Heart right ventricle (tissue), 16 donors: ENCODE results near the gene SSNA1. TPM values are rescaled to one million over a fixed set of nuclear protein-coding genes. Genes with fewer than 3 reads are reported as not detected.

Experiments used
- ATAC-seq, 8 donors: fragments of 200-7000 bp; cut with Tn5 transposase; one replicate each; pipeline ENCODE4 v1.9.1; 2020; ENCODE audit warnings: mild to moderate bottlenecking in 8 of 8, moderate library complexity in 8 of 8, moderate number of reproducible peaks in 1 of 8
- DNase-seq, 2 donors: peaks; one replicate each; pipeline ENCODE4 v3.0.0-alpha.2; 2020
- H3K27ac ChIP-seq, 10 donors: fragments of 200-600 bp; sonication (generic) in 2 of 10; one replicate each; pipeline versions ENCODE4 v1.5.0 to v1.8.0; 2020 to 2022; ENCODE audit warnings: mild to moderate bottlenecking in 3 of 10
- H3K27me3 ChIP-seq, 7 donors: fragments of 200-600 bp; one replicate each; pipeline ENCODE4 v1.8.0; 2021 to 2022; ENCODE audit warnings: mild to moderate bottlenecking in 2 of 7
- H3K36me3 ChIP-seq, 9 donors: fragments of 200-600 bp; sonication (generic) in 1 of 9; one replicate each; pipeline versions ENCODE4 v1.5.0 to v1.8.0; 2020 to 2022; ENCODE audit warnings: mild to moderate bottlenecking in 2 of 9
- H3K4me1 ChIP-seq, 9 donors: fragments of 200-600 bp; sonication (generic) in 1 of 9; one replicate each; pipeline versions ENCODE4 v1.5.0 to v1.8.0; 2020 to 2022; ENCODE audit warnings: mild to moderate bottlenecking in 4 of 9
- H3K4me3 ChIP-seq, 10 donors: fragments of 200-600 bp; sonication (generic) in 2 of 10; one replicate each; pipeline versions ENCODE4 v1.5.0 to v1.8.0; 2020 to 2022; ENCODE audit warnings: mild to moderate bottlenecking in 7 of 10, moderate library complexity in 2 of 10
- H3K9me3 ChIP-seq, 11 donors: fragments of 200-600 bp in 10 of 11; sonication (generic) in 2 of 11; one replicate each; pipeline versions ENCODE4 v1.5.0 to v1.8.0; 2013 to 2022; ENCODE audit warnings: mild to moderate bottlenecking in 2 of 11, control low read depth in 1 of 11, moderate library complexity in 1 of 11
- WGBS, 2 donors: extraction: QIAGEN DNeasy Blood & Tissue Kit; methylation state at CpG; one replicate each; pipeline ENCODE4 v1.1.7; 2013; ENCODE audit warnings: inconsistent platforms in 1 of 2; 5-methylcytosine and 5-hydroxymethylcytosine counted together
- intact Hi-C, 10 donors: fragments of 100-400 bp; cut with DNase I; formaldehyde crosslinking; loops; one replicate each; pipeline versions ENCODE4 v1.11.1 to v1.14.2; 2022
- polyA plus RNA-seq, 2 donors: library from polyadenylated mRNA; stranded (reverse); fragments of 200-250 nt; gene quantifications; one replicate each; pipeline ENCODE4 v1.2.3, GENCODE V29; 2013
- total RNA-seq, 10 donors: library from RNA; stranded (reverse); fragmentation: NEBNext Ultra II Directional in 3 of 10; extraction: Animal tissue kit (Norgen Biotek cat#: 25700) in 3 of 10; gene quantifications; one replicate each; pipeline versions ENCODE4 v1.2.1 to v1.2.4, GENCODE V29; 2021 to 2023
- TF ChIP-seq, protein P1 (sequence below), 9 donors: fragments of 200-600 bp; sonication (generic) in 2 of 9; IDR thresholded peaks; one replicate each; pipeline versions ENCODE4 v1.5.0 to v1.8.0; 2021 to 2022; ENCODE audit warnings: antibody characterized with exemption in 9 of 9, mild to moderate bottlenecking in 5 of 9, moderate library complexity in 1 of 9
- donor health status: Arrhythmogenic right ventricular cardiomyopathy.
- donor health status: ischemic (EF 13 %, LVEDD 7.1; RV severe dilation, severe dysfunction).
- donor health status: healthy with polysubstance abuse.
- donor health status: DM: no; HTN: yes; CAD: no.
- donor health status: DM: no; HTN: no; CAD: no.
- donor health status: ischemic (EF 25% LVEDD 6.9; RV normal size, moderate dysfunction).
- donor health status: ischemic (EF 25% LVEDD 5.7; RV mildly dilated, moderate dysfunction).
- donor health status: healthy.
- donor health status: DM: yes; HTN: yes; CAD: no.
- donor health status: Ischemic cardiomyopathy.
- donor health status: ischemic (EF 35%, LVEDD 5.7; RV mildly dilated, moderate dysfunction).
- donor health status: nonischemic (EF 11% LVEDD 7.7; RV severe dilation, severe dysfunction).
- donor health status: DM: yes; HTN: yes; CAD: no.
- donor health status: PGD.
- donor health status: ischemic (EF 29% LVEDD 5.4; RV normal size, mild dysfunction).
- donor health status: nonischemic (EF 23%, LVEDD 6.1; RV moderate dilation, normal function).

The SSNA1 gene
- total and polyA plus RNA-seq, 12 donors = 47.3 to 168 (median 57.6) TPM

GRCh38 chr9:137227853-137228505, 39.5 kb downstream of the SSNA1 start:
- TF ChIP-seq, protein P1, sequence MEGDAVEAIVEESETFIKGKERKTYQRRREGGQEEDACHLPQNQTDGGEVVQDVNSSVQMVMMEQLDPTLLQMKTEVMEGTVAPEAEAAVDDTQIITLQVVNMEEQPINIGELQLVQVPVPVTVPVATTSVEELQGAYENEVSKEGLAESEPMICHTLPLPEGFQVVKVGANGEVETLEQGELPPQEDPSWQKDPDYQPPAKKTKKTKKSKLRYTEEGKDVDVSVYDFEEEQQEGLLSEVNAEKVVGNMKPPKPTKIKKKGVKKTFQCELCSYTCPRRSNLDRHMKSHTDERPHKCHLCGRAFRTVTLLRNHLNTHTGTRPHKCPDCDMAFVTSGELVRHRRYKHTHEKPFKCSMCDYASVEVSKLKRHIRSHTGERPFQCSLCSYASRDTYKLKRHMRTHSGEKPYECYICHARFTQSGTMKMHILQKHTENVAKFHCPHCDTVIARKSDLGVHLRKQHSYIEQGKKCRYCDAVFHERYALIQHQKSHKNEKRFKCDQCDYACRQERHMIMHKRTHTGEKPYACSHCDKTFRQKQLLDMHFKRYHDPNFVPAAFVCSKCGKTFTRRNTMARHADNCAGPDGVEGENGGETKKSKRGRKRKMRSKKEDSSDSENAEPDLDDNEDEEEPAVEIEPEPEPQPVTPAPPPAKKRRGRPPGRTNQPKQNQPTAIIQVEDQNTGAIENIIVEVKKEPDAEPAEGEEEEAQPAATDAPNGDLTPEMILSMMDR (IDR thresholded peaks at IDR 0.05) = no peak
- WGBS, 2 donors = 39 to 43% methylated on average over 18 of the region's 18 CpGs
- no peak for DNase-seq
- intact Hi-C loops = loop anchor here (1.0 to 5.0 kb wide), 8 partner anchors 36 to 111 kb away; partner anchors contain the start of genes ANAPC2 (in 1 of the 10) and SSNA1 (in 1 of the 10)
- Histone ChIP-seq H3K4me1 (peaks cover under 1 to 17% (median 11%) of the 10 kb centered on the region in 9 donors), H3K4me3 (no peak overlapping the region), H3K27ac (no peak overlapping the region), H3K27me3 (peaks cover 16 to 51% (median 50%) of the 10 kb centered on the region in 7 donors), H3K36me3 (no peaks in the 10 kb centered on the region), H3K9me3 (no peaks in the 10 kb centered on the region)
- ATAC-seq = no peak

GRCh38 chr9:137228506-137228967, 40.1 kb downstream of the SSNA1 start:
- no peak overlapping the region for H3K27ac ChIP-seq
- WGBS, 2 donors = 68% methylated on average over 29 of the region's 29 CpGs
- intact Hi-C loops = loop anchor here in 7 of 10 donors (2.0 to 5.0 kb wide), 6 partner anchors 36 to 111 kb away; partner anchors contain the start of genes ANAPC2 (in 1 of the 7) and SSNA1 (in 1 of the 7)
- H3K4me1 ChIP-seq = peaks cover 0 to 15% (median 10%) of the 10 kb centered on the region in 9 donors
- ATAC-seq = no peak
- TF ChIP-seq, protein P1 (IDR thresholded peaks at IDR 0.05) = no peak
- H3K4me3 ChIP-seq = no peak overlapping the region
- peaks cover 16 to 57% (median 56%) of the 10 kb centered on the region in 7 donors for H3K27me3 ChIP-seq
- H3K36me3 ChIP-seq = no peaks in the 10 kb centered on the region
- DNase-seq = no peak
- no peaks in the 10 kb centered on the region for H3K9me3 ChIP-seq

- intact Hi-C loops = loop anchor here in 7 of 10 donors (2.0 to 5.0 kb wide), 6 partner anchors 37 to 112 kb away; partner anchors contain the start of genes ANAPC2 (in 1 of the 7) and SSNA1 (in 1 of the 7)
- DNase-seq = no peak
- no peak for ATAC-seq
- 62 to 66% methylated on average over 25 to 27 of the region's 27 CpGs for WGBS, 2 donors
- H3K36me3 ChIP-seq = no peaks in the 10 kb centered on the region
- TF ChIP-seq, protein P1 (IDR thresholded peaks at IDR 0.05) = no peak
- H3K9me3 ChIP-seq = no peaks in the 10 kb centered on the region
- H3K27me3 ChIP-seq = peaks cover 16 to 60% (median 58%) of the 10 kb centered on the region in 7 donors
- H3K27ac ChIP-seq = no peak overlapping the region
- peaks cover 0 to 9% (median 3%) of the 10 kb centered on the region in 9 donors for H3K4me1 ChIP-seq
- H3K4me3 ChIP-seq = no peak overlapping the region
Measured at GRCh38 chr9:137228968-137229896, 40.8 kb downstream of the SSNA1 start.
